ENCODE results near the gene SHCBP1L. TPM values are rescaled to one million over a fixed set of nuclear protein-coding genes. Genes with fewer than 3 reads are reported as not detected.

Gene SHCBP1L
- total RNA-seq, 1 donor from 2014 or later = 0.17 TPM

- no peak overlapping the region for H3K4me3 ChIP-seq (ENCODE audit: low read depth, low read length)
- TF ChIP-seq, protein P1, sequence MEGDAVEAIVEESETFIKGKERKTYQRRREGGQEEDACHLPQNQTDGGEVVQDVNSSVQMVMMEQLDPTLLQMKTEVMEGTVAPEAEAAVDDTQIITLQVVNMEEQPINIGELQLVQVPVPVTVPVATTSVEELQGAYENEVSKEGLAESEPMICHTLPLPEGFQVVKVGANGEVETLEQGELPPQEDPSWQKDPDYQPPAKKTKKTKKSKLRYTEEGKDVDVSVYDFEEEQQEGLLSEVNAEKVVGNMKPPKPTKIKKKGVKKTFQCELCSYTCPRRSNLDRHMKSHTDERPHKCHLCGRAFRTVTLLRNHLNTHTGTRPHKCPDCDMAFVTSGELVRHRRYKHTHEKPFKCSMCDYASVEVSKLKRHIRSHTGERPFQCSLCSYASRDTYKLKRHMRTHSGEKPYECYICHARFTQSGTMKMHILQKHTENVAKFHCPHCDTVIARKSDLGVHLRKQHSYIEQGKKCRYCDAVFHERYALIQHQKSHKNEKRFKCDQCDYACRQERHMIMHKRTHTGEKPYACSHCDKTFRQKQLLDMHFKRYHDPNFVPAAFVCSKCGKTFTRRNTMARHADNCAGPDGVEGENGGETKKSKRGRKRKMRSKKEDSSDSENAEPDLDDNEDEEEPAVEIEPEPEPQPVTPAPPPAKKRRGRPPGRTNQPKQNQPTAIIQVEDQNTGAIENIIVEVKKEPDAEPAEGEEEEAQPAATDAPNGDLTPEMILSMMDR (conservative IDR thresholded peaks at IDR 0.05; ENCODE audit: low read depth, low read length) = no peak
- DNase-seq (ENCODE audit: low read depth) = no peak
Measured at GRCh38 chr1:182977480-182977879, 24.5 kb upstream of the SHCBP1L start.

- TF ChIP-seq, protein P1 (conservative IDR thresholded peaks at IDR 0.05; ENCODE audit: low read depth, low read length) = no peak
- H3K4me3 ChIP-seq (ENCODE audit: low read depth, low read length) = no peak overlapping the region
- DNase-seq (ENCODE audit: low read depth) = no peak
Measured at GRCh38 chr1:182974506-182975191, 21.7 kb upstream of the SHCBP1L start.

DNA sequence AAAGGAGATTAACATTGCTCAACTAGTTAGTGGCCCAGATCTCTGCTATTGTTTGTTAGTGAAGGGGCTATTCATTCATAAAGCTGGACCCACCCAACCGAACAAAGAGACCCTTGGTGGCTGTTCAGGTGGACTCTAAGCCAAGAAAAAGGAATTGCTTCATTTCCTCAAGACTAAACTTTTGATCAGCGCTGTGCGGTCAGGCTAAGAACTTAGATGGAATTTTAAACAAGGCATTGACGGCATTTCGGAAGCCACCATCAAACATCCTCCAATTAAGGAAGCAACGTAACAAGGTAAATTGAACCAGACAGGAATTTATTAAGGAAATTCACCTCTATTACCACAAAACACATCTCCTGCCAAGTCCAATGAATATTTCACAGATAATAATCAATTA is 19.9 kb upstream of the SHCBP1L start:
- DNase-seq (ENCODE audit: low read depth) = peak; percentile 61
- TF ChIP-seq, protein P1 (conservative IDR thresholded peaks at IDR 0.05; ENCODE audit: low read depth, low read length) = no peak

GRCh38 chr1:182972231-182972630 is 19.3 kb upstream of the SHCBP1L start:
- no peak for DNase-seq (ENCODE audit: low read depth)
- TF ChIP-seq, protein P1 (conservative IDR thresholded peaks at IDR 0.05; ENCODE audit: low read depth, low read length) = no peak
- no peak overlapping the region for H3K4me3 ChIP-seq (ENCODE audit: low read depth, low read length)

More for the DNA sequence above, 19.9 kb upstream of the SHCBP1L start:
- no peak overlapping the region for H3K4me3 ChIP-seq (ENCODE audit: low read depth, low read length)

GRCh38 chr1:182971219-182971618 is 18.3 kb upstream of the SHCBP1L start:
- H3K4me3 ChIP-seq (ENCODE audit: low read depth, low read length) = no peak overlapping the region
- DNase-seq (ENCODE audit: low read depth) = no peak
- TF ChIP-seq, protein P1 (conservative IDR thresholded peaks at IDR 0.05; ENCODE audit: low read depth, low read length) = no peak

GRCh38 chr1:182968836-182969734 is 16.1 kb upstream of the SHCBP1L start:
- H3K4me3 ChIP-seq (ENCODE audit: low read depth, low read length) = no peak overlapping the region
- TF ChIP-seq, protein P1 (conservative IDR thresholded peaks at IDR 0.05; ENCODE audit: low read depth, low read length) = no peak

More at GRCh38 chr1:182968836-182969734, 16.1 kb upstream of the SHCBP1L start:
- DNase-seq (ENCODE audit: low read depth) = no peak

All from epithelial cell of proximal tubule (primary cell).